LNCaP clone FGC (cell line): ENCODE data around the gene ODR4.
A peak's percentile ranks its signal among the peaks of the same experiment; 100 is the strongest.
"Not testable (repeated sequence)": the region's sequence is repeated elsewhere in the genome, so short reads cannot be mapped to it uniquely, and the experiment has no call there.

ENCODE experiments used
- DNase-seq: peaks from one replicate; pipeline ENCODE4 v3.0.0-alpha.2; 2011; ENCODE audit warnings: low read depth
- H3K4me3 ChIP-seq: 2 replicates; pipeline ENCODE4 v1.5.1; 2011; ENCODE audit warnings: mild to moderate bottlenecking, low read depth, low read length, control low read depth
- TF ChIP-seq, protein P1 (sequence below): IDR thresholded peaks from 2 replicates; pipeline ENCODE4 v1.5.1; 2012; ENCODE audit warnings: mild to moderate bottlenecking; ENCODE audit not compliant: control insufficient read depth, insufficient read depth; ENCODE audit errors: extremely low read depth

The ODR4 gene

DNA sequence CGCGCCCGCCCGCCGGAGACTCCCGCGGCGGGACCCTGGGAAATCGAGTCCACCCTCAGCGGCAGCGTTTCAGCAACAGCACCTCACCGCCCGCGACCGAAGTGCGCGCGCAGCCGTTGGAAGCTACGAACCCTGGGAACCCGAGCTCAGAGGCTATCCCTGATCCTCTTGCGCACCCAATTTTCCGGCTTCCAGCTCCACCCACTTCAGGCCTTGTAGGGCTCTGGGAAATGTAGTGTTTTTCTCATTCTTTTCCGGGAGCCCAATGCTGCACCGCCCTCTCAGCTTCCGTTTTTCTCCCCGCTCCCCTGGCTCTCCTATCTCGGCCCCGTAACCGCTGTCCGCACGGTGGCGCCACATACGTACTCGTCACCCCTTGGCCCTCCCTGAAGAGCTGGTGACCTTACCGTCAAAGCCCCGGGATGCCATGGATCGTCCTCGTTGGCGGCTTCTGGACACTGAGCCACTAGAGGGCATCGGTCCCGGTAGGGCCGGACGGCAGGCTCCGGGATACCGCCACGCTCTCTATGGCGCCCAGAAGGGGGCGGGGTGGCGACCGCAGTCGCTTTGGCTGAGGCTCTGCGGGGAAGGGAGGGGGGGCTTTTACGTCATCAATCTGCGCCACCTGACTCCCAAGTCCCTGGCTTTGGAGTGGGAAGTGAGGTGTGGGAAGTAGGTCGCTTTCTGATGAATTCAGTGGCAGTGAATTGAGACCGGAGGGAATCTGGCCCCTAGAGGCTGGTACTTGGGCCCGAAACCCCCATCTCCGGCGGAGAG, at the start of gene ODR4, which contains the start of gene TPR:
TSS of gene ODR4 (plus strand) at position 687 of the 777 bp plus-strand sequence. CDS start 3,948 bp downstream, outside the sequence.
TSS of gene TPR (minus strand) at position 102 of the 777 bp plus-strand sequence. CDS start 225 bp downstream, outside the sequence.
- TF ChIP-seq, protein P1, sequence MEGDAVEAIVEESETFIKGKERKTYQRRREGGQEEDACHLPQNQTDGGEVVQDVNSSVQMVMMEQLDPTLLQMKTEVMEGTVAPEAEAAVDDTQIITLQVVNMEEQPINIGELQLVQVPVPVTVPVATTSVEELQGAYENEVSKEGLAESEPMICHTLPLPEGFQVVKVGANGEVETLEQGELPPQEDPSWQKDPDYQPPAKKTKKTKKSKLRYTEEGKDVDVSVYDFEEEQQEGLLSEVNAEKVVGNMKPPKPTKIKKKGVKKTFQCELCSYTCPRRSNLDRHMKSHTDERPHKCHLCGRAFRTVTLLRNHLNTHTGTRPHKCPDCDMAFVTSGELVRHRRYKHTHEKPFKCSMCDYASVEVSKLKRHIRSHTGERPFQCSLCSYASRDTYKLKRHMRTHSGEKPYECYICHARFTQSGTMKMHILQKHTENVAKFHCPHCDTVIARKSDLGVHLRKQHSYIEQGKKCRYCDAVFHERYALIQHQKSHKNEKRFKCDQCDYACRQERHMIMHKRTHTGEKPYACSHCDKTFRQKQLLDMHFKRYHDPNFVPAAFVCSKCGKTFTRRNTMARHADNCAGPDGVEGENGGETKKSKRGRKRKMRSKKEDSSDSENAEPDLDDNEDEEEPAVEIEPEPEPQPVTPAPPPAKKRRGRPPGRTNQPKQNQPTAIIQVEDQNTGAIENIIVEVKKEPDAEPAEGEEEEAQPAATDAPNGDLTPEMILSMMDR = peak; percentile 88
- DNase-seq = peak; percentile 99
- H3K4me3 ChIP-seq = peak within 1 kb of the TSS; percentile 91

DNA sequence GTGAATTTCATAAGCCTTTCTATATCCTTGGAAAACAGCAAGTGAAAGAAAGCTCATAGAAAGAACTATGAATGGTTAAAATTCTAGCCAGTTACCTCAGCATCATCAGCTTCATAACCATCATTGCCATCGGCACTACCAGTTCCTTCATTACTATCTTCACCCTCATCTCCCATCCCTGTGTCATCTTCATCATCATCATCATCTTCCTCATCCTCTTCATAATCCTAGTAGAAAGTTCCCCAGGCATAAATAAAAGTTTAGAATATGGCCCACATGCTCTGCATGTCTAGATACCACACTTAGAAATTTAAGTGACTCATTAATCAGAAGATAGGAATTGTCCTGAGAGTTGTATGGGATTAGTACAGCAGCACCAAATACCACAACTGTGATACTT, 49.6 kb upstream of the ODR4 start:
- no peak overlapping the region for H3K4me3 ChIP-seq
- DNase-seq = no peak
- TF ChIP-seq, protein P1 = no peak

DNA sequence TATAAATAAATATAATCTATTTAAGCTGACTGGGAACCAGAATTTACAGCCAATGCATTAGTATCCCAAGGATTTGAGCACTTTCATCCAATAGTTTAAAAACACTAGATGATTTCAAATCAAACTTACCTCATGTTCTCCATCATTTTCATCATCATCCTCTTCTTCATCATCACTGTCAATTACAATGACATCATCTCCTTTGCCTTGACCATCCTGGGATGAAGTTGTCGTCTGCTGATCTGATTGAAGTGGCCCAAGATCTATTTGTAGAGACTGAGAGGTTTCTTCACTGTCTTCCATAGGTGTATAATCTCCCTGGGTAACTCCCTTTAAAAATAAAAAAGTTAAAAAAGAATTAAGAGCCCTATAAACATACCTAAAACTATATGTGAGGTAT, 48.3 kb upstream of the ODR4 start:
- TF ChIP-seq, protein P1 = no peak
- no peak for DNase-seq
- H3K4me3 ChIP-seq = no peak overlapping the region

DNA sequence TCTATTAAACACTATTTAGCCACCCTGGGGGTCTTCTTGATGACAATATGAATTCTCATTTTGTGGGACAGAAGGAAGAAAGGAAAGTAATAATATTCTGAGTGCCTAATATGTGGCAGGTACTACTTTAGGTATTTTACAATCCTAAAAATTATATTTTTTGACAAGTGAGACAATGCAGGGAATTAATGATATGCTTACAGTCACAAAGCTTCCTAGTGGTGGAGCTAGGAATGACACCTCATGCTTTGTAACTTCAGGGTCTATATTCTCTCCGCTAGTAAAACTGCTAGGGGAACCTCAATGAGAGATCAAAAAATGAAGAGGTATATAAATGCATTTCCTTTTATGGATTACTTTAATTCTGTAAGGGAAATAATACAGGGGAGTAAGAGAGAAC, 44.9 kb upstream of the ODR4 start:
- no peak overlapping the region for H3K4me3 ChIP-seq
- TF ChIP-seq, protein P1 = no peak
- DNase-seq = no peak

DNA sequence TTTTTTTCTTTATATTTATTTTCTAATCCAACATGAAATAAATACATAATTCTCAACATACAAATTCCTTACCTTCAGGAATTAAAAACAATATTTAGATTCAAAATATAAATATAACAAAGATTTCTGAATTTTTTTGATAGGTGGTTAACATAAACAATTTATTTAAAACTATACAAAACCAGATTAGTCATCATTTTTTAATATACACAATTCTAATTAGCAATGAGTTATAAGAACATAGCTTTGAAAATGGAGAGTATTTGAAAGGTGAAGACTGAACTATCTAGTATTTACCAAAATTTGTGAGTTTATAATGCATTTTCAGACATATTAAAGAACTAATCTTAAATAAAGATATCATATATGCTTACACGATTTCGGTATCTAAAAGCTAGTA, 38.1 kb upstream of the ODR4 start:
- TF ChIP-seq, protein P1 = no peak
- H3K4me3 ChIP-seq = no peak overlapping the region
- no peak for DNase-seq

DNA sequence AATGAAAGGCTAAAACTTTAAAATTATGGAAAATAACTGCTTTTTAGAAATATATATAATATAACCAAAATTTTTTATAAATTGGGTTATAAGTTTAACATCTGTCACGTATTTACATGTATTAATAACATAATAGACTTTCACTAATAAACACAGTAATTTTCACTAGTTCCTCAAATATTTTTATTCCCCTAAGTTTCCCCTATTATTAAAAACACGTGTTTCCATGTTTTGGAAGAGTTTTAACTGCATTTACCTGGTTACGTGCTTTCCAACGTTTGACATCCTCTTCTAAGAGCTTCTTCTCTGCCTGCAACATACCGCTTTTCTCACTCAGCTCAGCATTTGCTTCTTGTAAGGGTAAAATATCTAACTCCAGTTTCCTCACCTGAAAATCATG, 34.9 kb upstream of the ODR4 start:
- H3K4me3 ChIP-seq = no peak overlapping the region
- DNase-seq = no peak
- TF ChIP-seq, protein P1 = no peak

DNA sequence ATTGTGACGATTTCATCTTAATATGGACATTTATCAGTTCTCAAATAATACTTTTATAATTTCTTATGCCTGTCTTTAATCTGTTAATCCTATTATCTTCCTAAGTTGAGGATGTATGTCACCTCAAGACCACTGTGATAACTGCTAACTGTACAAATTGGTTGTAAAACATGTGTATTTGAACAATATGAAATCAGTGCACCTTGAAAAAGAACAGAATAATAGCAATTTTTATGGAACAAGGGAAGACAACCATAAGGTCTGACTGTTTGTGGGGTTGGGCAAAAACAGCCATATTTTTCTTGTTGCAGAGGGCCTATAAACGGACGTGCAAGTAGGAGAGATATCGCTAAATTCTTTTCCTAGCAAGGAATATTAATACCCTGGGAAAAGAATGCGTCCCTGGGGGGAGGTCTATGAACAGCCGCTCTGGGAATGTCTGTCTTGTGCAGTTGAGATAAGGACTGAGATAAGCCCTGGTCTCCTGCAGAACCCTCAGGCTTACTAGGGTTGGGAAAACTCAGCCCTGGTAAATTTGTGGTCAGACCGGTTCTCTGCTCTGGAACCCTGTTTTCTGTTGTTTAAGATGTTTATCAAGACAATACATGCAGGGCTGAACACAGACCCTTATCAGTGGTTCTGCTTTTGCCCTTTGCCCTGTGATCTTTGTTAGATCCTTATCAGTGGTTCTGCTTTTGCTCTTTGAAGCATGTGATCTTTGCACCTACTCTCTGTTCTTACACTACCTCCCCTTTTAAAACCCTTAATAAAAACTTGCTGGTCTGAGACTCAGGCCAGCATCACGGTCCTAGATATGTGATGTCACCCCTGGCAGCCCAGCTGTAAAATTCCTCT, 27.6 kb upstream of the ODR4 start:
- DNase-seq, H3K4me3 ChIP-seq: not testable (repeated sequence)
